ENCODE data around the gene DGKK. TPM values are rescaled to one million over a fixed set of nuclear protein-coding genes. Genes with fewer than 3 reads are reported as not detected.

The DGKK gene
- total RNA-seq, 1 donor from 2014 or later, result not detected

GRCh38 chrX:50430917-50431575, 39.6 kb downstream of the DGKK start:
- no peaks in the 10 kb centered on the region for H3K4me1 ChIP-seq

GRCh38 chrX:50428174-50428573, 42.5 kb downstream of the DGKK start:
- intact Hi-C loops (cut with micrococcal nuclease), result no loop called here
- no peak for TF ChIP-seq CTCF (IDR thresholded peaks at IDR 0.05; ENCODE audit: borderline replicate concordance)
- Histone ChIP-seq H3K36me3 (no peaks in the 10 kb centered on the region), H3K9me3 (replicated peaks) (no peaks in the 10 kb centered on the region), H3K4me1 (no peaks in the 10 kb centered on the region), H3K4me3 (no peak overlapping the region), H3K27me3 (ENCODE audit: low read depth) (no peaks in the 10 kb centered on the region), H3K27ac (replicated peaks) (no peak overlapping the region)
- DNase-seq, result no peak

More at GRCh38 chrX:50430917-50431575, 39.6 kb downstream of the DGKK start:
- no peak for TF ChIP-seq CTCF (IDR thresholded peaks at IDR 0.05; ENCODE audit: borderline replicate concordance)
- Histone ChIP-seq H3K36me3 (no peaks in the 10 kb centered on the region), H3K27ac (replicated peaks) (no peak overlapping the region), H3K9me3 (replicated peaks) (no peaks in the 10 kb centered on the region), H3K27me3 (ENCODE audit: low read depth) (no peaks in the 10 kb centered on the region), H3K4me3 (no peak overlapping the region)
- intact Hi-C loops (cut with micrococcal nuclease), result no loop called here
- DNase-seq, result no peak

- Histone ChIP-seq H3K4me3 (no peak overlapping the region), H3K36me3 (no peaks in the 10 kb centered on the region), H3K27ac (replicated peaks) (no peak overlapping the region), H3K27me3 (ENCODE audit: low read depth) (no peaks in the 10 kb centered on the region), H3K4me1 (no peaks in the 10 kb centered on the region), H3K9me3 (replicated peaks) (no peaks in the 10 kb centered on the region)
- intact Hi-C loops (cut with micrococcal nuclease), result no loop called here
- no peak for DNase-seq
- TF ChIP-seq CTCF (IDR thresholded peaks at IDR 0.05; ENCODE audit: borderline replicate concordance), result no peak
Measured at GRCh38 chrX:50407976-50408375, 62.6 kb downstream of the DGKK start.

- H3K27ac ChIP-seq (replicated peaks), result no peak overlapping the region
- intact Hi-C loops (cut with micrococcal nuclease), result no loop called here
- no peak overlapping the region for H3K4me3 ChIP-seq
- no peaks in the 10 kb centered on the region for H3K4me1 ChIP-seq
- no peak for TF ChIP-seq CTCF (IDR thresholded peaks at IDR 0.05; ENCODE audit: borderline replicate concordance)
- no peaks in the 10 kb centered on the region for H3K9me3 ChIP-seq (replicated peaks)
- no peaks in the 10 kb centered on the region for H3K36me3 ChIP-seq
- H3K27me3 ChIP-seq (ENCODE audit: low read depth), result no peaks in the 10 kb centered on the region
- DNase-seq, result no peak
Measured at GRCh38 chrX:50403903-50404302, 66.7 kb downstream of the DGKK start.

GRCh38 chrX:50402886-50403285, 67.7 kb downstream of the DGKK start:
- no peak for TF ChIP-seq CTCF (IDR thresholded peaks at IDR 0.05; ENCODE audit: borderline replicate concordance)
- H3K4me1 ChIP-seq, result no peaks in the 10 kb centered on the region
- H3K9me3 ChIP-seq (replicated peaks), result no peaks in the 10 kb centered on the region
- H3K4me3 ChIP-seq, result no peak overlapping the region
- H3K27ac ChIP-seq (replicated peaks), result no peak overlapping the region
- DNase-seq, result no peak
- intact Hi-C loops (cut with micrococcal nuclease), result no loop called here
- H3K27me3 ChIP-seq (ENCODE audit: low read depth), result no peaks in the 10 kb centered on the region
- no peaks in the 10 kb centered on the region for H3K36me3 ChIP-seq
